Measurements from ENCODE around the gene AKAP8L.
A peak's percentile ranks its signal among the peaks of the same experiment; 100 is the strongest.

The AKAP8L gene

GRCh38 chr19:15418579-15419412 lies at the start of gene AKAP8L:
AKAP8L (minus strand) TSS chr19:15418988; CDS start chr19:15418923, 65 bp downstream.
- DNase-seq, result peak; percentile 90 to 97 (median 95)

- DNase-seq, result no peak
These were observed 49.0 kb upstream of the AKAP8L start for GRCh38 chr19:15467734-15468214.

GRCh38 chr19:15466851-15467733 lies 48.3 kb upstream of the AKAP8L start:
- no peak for DNase-seq

- DNase-seq, result peak in 2 of 4 experiments; percentile 26 to 27
These were observed 45.9 kb upstream of the AKAP8L start, which contains the start of gene RASAL3 for GRCh38 chr19:15464394-15465385. RASAL3 (minus strand) TSS chr19:15464544; CDS start chr19:15464358, 186 bp downstream.

GRCh38 chr19:15463861-15464371 lies 45.1 kb upstream of the AKAP8L start:
- peak in 3 of 4 experiments; percentile 45 to 75 (median 59) for DNase-seq

- DNase-seq, result no peak
These were observed 42.9 kb upstream of the AKAP8L start for GRCh38 chr19:15461694-15462093.

- DNase-seq, result no peak
These were observed 39.1 kb upstream of the AKAP8L start for GRCh38 chr19:15457701-15458484.

- DNase-seq, result no peak
These were observed 38.3 kb upstream of the AKAP8L start for GRCh38 chr19:15456871-15457700.

- DNase-seq, result no peak
These were observed 37.7 kb upstream of the AKAP8L start for GRCh38 chr19:15456441-15456840.

GRCh38 chr19:15455996-15456395 lies 37.2 kb upstream of the AKAP8L start:
- no peak for DNase-seq

GRCh38 chr19:15453906-15454860 lies 35.4 kb upstream of the AKAP8L start:
- no peak for DNase-seq

GRCh38 chr19:15453091-15453578 lies 34.3 kb upstream of the AKAP8L start:
- no peak for DNase-seq

- DNase-seq, result no peak
These were observed 33.6 kb upstream of the AKAP8L start for GRCh38 chr19:15452111-15453047.

GRCh38 chr19:15450528-15450890 lies 31.7 kb upstream of the AKAP8L start:
- no peak for DNase-seq

GRCh38 chr19:15449620-15450527 lies 31.1 kb upstream of the AKAP8L start, which contains the start of gene WIZ:
WIZ (minus strand) TSS chr19:15449956; CDS start chr19:15448307, 1,649 bp downstream.
- peak; percentile 64 to 79 (median 74) for DNase-seq
